Uterus (tissue), 2 donors: ENCODE measurements around the gene FER.

Experiments used
- POLR2A ChIP-seq, 2 donors: fragments of 450-650 bp; IDR thresholded peaks; one replicate each; pipeline ENCODE4 v1.6.1; 2016; ENCODE audit warnings: antibody characterized with exemption in 2 of 2, mild to moderate bottlenecking in 1 of 2, moderate library complexity in 1 of 2
- TF ChIP-seq, protein P1 (sequence below), 4 experiments: fragments of 200-600 bp in 2 of 4; fragments of 450-650 bp in 2 of 4; sonication (generic) in 2 of 4; IDR thresholded peaks; one replicate each; pipeline ENCODE4 v1.5.1; 2016 to 2019; ENCODE audit warnings: antibody characterized with exemption in 4 of 4, mild to moderate bottlenecking in 2 of 4, moderate library complexity in 1 of 4

DNA sequence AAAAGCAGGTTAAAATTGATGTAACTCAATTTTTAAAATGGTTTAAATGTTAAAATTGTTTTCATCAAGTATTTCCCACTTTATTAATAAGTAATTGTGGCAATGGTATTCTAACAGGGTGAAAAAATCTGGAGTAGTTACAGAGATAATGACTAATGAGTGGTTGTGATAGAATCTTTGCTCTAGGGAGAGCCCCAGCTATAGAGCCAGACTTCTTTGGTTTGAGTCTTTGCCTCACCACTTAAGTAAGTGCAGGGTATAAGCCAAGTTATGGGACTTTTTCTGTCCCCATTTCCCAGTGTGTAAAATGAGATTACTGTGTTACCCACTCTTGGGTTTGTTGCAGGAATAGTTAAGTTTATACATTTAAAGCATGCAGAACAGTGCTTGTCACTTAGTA lies 158.1 kb downstream of the FER start:
- TF ChIP-seq, protein P1, sequence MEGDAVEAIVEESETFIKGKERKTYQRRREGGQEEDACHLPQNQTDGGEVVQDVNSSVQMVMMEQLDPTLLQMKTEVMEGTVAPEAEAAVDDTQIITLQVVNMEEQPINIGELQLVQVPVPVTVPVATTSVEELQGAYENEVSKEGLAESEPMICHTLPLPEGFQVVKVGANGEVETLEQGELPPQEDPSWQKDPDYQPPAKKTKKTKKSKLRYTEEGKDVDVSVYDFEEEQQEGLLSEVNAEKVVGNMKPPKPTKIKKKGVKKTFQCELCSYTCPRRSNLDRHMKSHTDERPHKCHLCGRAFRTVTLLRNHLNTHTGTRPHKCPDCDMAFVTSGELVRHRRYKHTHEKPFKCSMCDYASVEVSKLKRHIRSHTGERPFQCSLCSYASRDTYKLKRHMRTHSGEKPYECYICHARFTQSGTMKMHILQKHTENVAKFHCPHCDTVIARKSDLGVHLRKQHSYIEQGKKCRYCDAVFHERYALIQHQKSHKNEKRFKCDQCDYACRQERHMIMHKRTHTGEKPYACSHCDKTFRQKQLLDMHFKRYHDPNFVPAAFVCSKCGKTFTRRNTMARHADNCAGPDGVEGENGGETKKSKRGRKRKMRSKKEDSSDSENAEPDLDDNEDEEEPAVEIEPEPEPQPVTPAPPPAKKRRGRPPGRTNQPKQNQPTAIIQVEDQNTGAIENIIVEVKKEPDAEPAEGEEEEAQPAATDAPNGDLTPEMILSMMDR (IDR thresholded peaks at IDR 0.05) = no peak
- TF ChIP-seq POLR2A (IDR thresholded peaks at IDR 0.05) = no peak
